Loucy (cell line): Measurements from ENCODE around the gene RASA4B.

Source experiments
- H2AFZ ChIP-seq: fragments of 200-600 bp; sonication (generic); 2 replicates; pipeline ENCODE4 v1.6.0; 2016; ENCODE audit warnings: antibody characterized with exemption, mild to moderate bottlenecking, low read length, moderate library complexity
- H3F3A ChIP-seq: fragments of 200-600 bp; 2 replicates; pipeline ENCODE4 v1.6.0; 2016; ENCODE audit warnings: antibody characterized with exemption, low read depth, mild to moderate bottlenecking
- H3K27me3 ChIP-seq: fragments of 200-600 bp; sonication (generic); 2 replicates; pipeline ENCODE4 v1.6.1; 2014; ENCODE audit warnings: low read length, mild to moderate bottlenecking; ENCODE audit not compliant: insufficient read depth, poor library complexity, severe bottlenecking
- H3K36me3 ChIP-seq: fragments of 200-600 bp; sonication (generic); 2 replicates; pipeline ENCODE4 v1.6.1; 2016; ENCODE audit warnings: low read length; ENCODE audit not compliant: insufficient read depth
- H3K4me1 ChIP-seq: fragments of 200-600 bp; sonication (generic); 2 replicates; pipeline ENCODE4 v1.5.1; 2014; ENCODE audit warnings: low read length, mild to moderate bottlenecking; ENCODE audit not compliant: insufficient read depth, poor library complexity, severe bottlenecking
- H3K4me2 ChIP-seq: fragments of 200-600 bp; sonication (generic); 2 replicates; pipeline ENCODE4 v1.6.0; 2014; ENCODE audit warnings: antibody characterized with exemption, low read length, low read depth, mild to moderate bottlenecking; ENCODE audit not compliant: poor library complexity, severe bottlenecking
- H3K4me3 ChIP-seq: fragments of 200-600 bp; sonication (generic); 2 replicates; pipeline ENCODE4 v1.5.1; 2014; ENCODE audit warnings: low read length, mild to moderate bottlenecking, mixed read lengths; ENCODE audit not compliant: poor library complexity, severe bottlenecking
- H3K79me2 ChIP-seq: fragments of 200-600 bp; sonication (generic); 2 replicates; pipeline ENCODE4 v1.6.1; 2014; ENCODE audit warnings: low read length; ENCODE audit not compliant: insufficient read depth
- H3K9ac ChIP-seq: fragments of 200-600 bp; sonication (generic); 2 replicates; pipeline ENCODE4 v1.6.0; 2014; ENCODE audit warnings: mild to moderate bottlenecking, low read depth, low read length, moderate library complexity; ENCODE audit not compliant: poor library complexity, severe bottlenecking
- H3K9me2 ChIP-seq: fragments of 200-600 bp; sonication (generic); replicated peaks from 2 replicates; pipeline ENCODE4 v1.6.1; 2016; ENCODE audit warnings: low read depth, low read length, mixed read lengths
- H3K9me3 ChIP-seq: fragments of 200-600 bp; sonication (generic); 2 replicates; pipeline ENCODE4 v1.6.1; 2014; ENCODE audit warnings: mild to moderate bottlenecking, antibody characterized with exemption, low read length, low read depth; ENCODE audit not compliant: insufficient read depth
- H4K20me1 ChIP-seq: fragments of 200-600 bp; sonication (generic); 2 replicates; pipeline ENCODE4 v1.6.0; 2014; ENCODE audit warnings: antibody characterized with exemption, low read length, mild to moderate bottlenecking; ENCODE audit not compliant: insufficient read depth, poor library complexity, severe bottlenecking
- EZH2phosphoT487 ChIP-seq: fragments of 200-600 bp; IDR thresholded peaks from 2 replicates; pipeline ENCODE4 v1.6.1; 2018; ENCODE audit warnings: antibody characterized with exemption, mild to moderate bottlenecking, moderate library complexity, borderline replicate concordance
- TF ChIP-seq, protein P1 (sequence below): fragments of 200-600 bp; sonication (generic); conservative IDR thresholded peaks from 2 replicates; pipeline ENCODE4 v1.5.1; 2014; ENCODE audit warnings: mild to moderate bottlenecking, antibody characterized with exemption, low read length

RASA4B gene

DNA sequence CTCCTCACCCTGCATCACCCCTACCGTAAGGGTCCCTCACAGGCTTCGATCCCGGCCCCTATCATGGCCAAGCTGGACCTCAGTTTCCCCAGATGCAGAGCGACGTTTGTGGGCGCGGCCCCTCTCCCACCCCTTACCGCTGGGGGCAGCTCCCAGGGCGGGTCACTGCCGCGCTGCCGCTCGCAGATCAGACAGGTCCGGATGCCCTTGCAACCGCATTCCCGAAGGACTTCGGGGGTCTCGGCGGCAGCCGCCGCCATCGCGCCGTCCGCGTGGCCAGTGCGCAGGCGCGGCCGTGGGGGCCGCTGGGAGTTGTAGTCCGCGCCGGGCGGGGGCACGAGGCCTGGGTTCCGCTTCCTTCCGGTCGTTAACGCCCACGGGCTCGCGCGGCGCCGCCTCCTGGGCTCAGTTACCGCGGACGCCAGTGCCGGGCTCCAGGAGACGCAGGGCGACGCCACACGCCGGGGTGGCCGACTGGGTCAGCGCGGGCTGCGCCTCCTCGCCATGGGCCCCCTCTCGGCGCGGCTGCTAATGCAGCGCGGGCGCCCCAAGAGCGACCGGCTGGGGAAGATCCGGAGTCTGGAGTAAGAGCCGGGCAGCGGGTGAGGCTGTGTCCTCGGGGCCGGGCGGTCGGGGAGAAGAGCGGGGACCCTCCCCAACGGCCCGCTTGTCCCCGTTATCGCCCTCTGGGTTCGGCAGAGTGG is 52.8 kb downstream of the RASA4B start, which contains the start of the genes ALKBH4 and LRWD1:
Gene ALKBH4 (minus strand): TSS at position 287 of the 704 bp plus-strand sequence. CDS start 27 bp downstream, at position 260.
Gene LRWD1 (plus strand): TSS at position 408 of the 704 bp plus-strand sequence. CDS start 97 bp downstream, at position 505.
- Histone ChIP-seq H3K27me3 (no peaks in the 10 kb centered on the region), H3K4me2 (peak within 1 kb of the TSS; percentile 92), H3F3A (no peaks in the 10 kb centered on the region), H3K36me3 (no peaks in the 10 kb centered on the region), H3K9me3 (no peaks in the 10 kb centered on the region), H2AFZ (peak within 1 kb of the TSS; percentile 97), H3K4me1 (peaks cover 20% of the 10 kb centered on the region), H3K9me2 (no peaks in the 10 kb centered on the region), H3K9ac (peak within 1 kb of the TSS; percentile 91), H3K79me2 (peaks cover 36% of the 10 kb centered on the region), H4K20me1 (no peaks in the 10 kb centered on the region), H3K4me3 (peak within 1 kb of the TSS; percentile 90)
- TF ChIP-seq, protein P1, sequence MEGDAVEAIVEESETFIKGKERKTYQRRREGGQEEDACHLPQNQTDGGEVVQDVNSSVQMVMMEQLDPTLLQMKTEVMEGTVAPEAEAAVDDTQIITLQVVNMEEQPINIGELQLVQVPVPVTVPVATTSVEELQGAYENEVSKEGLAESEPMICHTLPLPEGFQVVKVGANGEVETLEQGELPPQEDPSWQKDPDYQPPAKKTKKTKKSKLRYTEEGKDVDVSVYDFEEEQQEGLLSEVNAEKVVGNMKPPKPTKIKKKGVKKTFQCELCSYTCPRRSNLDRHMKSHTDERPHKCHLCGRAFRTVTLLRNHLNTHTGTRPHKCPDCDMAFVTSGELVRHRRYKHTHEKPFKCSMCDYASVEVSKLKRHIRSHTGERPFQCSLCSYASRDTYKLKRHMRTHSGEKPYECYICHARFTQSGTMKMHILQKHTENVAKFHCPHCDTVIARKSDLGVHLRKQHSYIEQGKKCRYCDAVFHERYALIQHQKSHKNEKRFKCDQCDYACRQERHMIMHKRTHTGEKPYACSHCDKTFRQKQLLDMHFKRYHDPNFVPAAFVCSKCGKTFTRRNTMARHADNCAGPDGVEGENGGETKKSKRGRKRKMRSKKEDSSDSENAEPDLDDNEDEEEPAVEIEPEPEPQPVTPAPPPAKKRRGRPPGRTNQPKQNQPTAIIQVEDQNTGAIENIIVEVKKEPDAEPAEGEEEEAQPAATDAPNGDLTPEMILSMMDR = peak; percentile 20; the same call in 1 of the 2 replicates
- TF ChIP-seq EZH2phosphoT487 = no peak

DNA sequence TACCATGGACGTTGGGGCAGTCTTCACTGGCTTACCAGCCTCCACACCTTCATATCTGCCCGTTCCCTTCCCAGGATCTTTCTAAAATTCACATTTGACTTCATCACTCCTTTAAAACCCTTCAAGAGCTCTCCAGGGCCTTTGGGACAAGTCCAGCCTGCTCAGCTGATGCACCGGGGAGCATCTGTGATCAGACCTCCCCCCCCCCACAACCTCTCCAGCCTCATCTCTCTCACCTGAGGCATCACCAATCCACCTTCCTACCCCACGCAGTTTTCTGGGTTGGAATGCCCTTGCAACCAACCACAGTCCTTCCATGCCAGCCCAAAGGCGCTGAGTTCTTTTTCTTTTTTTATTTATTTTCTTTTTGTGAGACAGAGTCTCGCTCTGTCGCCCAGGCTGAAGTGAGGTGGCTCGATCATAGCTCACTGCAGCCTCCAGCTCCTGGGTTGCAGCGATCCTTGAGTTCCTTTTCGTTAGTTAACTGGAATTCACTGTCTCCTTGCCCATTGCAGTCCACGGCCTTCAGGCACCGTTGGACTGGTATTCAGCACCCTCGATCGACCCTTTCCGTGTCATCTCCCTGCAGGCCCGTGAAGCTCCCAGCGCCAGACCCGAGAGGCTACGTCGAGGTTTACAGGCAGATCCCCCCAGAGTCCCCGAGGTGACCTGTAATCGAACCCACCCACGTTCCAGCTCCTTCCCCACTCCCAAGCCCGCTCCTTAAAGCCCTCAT is 53.6 kb downstream of the RASA4B start:
- H3K4me2 ChIP-seq = peak overlapping the region; percentile 92
- peaks cover 36% of the 10 kb centered on the region for H3K79me2 ChIP-seq
- peak overlapping the region; percentile 90 for H3K4me3 ChIP-seq
- H3F3A ChIP-seq = no peaks in the 10 kb centered on the region
- peak overlapping the region; percentile 91 for H3K9ac ChIP-seq
- H3K36me3 ChIP-seq = no peaks in the 10 kb centered on the region
- no peak for TF ChIP-seq EZH2phosphoT487
- TF ChIP-seq, protein P1 = no peak
- no peaks in the 10 kb centered on the region for H4K20me1 ChIP-seq
- no peaks in the 10 kb centered on the region for H3K27me3 ChIP-seq
- peaks cover 20% of the 10 kb centered on the region for H3K4me1 ChIP-seq
- no peaks in the 10 kb centered on the region for H3K9me3 ChIP-seq
- H2AFZ ChIP-seq = peak overlapping the region; percentile 97
- no peaks in the 10 kb centered on the region for H3K9me2 ChIP-seq

DNA sequence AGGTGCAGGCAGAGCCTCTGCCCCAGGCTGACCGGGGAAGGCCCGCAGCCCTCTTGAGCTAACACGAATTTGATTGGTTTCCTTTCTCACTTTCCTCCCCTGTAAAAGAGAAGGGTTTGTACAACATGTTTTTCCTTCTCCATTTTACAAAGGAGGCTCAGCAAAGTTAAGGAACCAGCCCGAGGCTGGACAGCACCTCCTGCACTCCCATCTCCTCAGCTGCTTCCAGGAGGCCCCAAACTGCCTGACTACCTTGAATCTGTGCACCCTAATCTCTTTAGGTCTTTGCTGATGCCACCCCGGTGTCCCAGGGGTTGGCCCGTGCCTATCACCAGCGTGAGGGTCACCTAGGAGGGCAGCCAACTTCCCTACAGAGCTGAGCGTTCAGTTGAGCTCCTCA is 57.1 kb downstream of the RASA4B start:
- Histone ChIP-seq H3K36me3 (peaks cover 11% of the 10 kb centered on the region; the same call in 1 of the 2 replicates), H3K4me1 (peaks cover 14% of the 10 kb centered on the region), H3K27me3 (no peaks in the 10 kb centered on the region), H3K9me2 (no peaks in the 10 kb centered on the region), H3K9me3 (no peaks in the 10 kb centered on the region), H3K79me2 (peaks cover 29% of the 10 kb centered on the region), H2AFZ (no peak overlapping the region), H3K4me3 (no peak overlapping the region), H3K4me2 (no peak overlapping the region), H4K20me1 (no peaks in the 10 kb centered on the region), H3K9ac (no peak overlapping the region), H3F3A (no peaks in the 10 kb centered on the region)
- TF ChIP-seq, protein P1 = no peak
- TF ChIP-seq EZH2phosphoT487 = no peak
